Right lobe of liver (tissue), 4 donors: ENCODE results near the gene PPFIA3.

Source experiments
- POLR2A ChIP-seq: fragments of 450-650 bp; IDR thresholded peaks from one replicate; pipeline ENCODE4 v1.6.1; 2017; ENCODE audit warnings: antibody characterized with exemption, mild to moderate bottlenecking
- TF ChIP-seq, protein P1 (sequence below), 4 donors: fragments of 200-600 bp in 3 of 4; fragments of 450-650 bp in 1 of 4; IDR thresholded peaks; one replicate each; pipeline versions ENCODE4 v1.5.1 to v1.8.0; 2016 to 2022; ENCODE audit warnings: antibody characterized with exemption in 4 of 4, mild to moderate bottlenecking in 2 of 4
- donor health status: DM: no; HTN: no; CAD: no.
- donor health status: DM: no; HTN: no; CAD: no.
- donor health status: DM: no; HTN: yes; CAD: no.

GRCh38 chr19:49151267-49152118, 32.1 kb downstream of the PPFIA3 start:
- TF ChIP-seq, protein P1, sequence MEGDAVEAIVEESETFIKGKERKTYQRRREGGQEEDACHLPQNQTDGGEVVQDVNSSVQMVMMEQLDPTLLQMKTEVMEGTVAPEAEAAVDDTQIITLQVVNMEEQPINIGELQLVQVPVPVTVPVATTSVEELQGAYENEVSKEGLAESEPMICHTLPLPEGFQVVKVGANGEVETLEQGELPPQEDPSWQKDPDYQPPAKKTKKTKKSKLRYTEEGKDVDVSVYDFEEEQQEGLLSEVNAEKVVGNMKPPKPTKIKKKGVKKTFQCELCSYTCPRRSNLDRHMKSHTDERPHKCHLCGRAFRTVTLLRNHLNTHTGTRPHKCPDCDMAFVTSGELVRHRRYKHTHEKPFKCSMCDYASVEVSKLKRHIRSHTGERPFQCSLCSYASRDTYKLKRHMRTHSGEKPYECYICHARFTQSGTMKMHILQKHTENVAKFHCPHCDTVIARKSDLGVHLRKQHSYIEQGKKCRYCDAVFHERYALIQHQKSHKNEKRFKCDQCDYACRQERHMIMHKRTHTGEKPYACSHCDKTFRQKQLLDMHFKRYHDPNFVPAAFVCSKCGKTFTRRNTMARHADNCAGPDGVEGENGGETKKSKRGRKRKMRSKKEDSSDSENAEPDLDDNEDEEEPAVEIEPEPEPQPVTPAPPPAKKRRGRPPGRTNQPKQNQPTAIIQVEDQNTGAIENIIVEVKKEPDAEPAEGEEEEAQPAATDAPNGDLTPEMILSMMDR (IDR thresholded peaks at IDR 0.05): no peak
- TF ChIP-seq POLR2A: no peak
